ENCODE data around the gene GABRA4.

The GABRA4 gene

GRCh38 chr4:46931981-46932380 lies 61.4 kb downstream of the GABRA4 start:
- DNase-seq (ENCODE audit: low read depth in 2 of 2, low spot score in 1 of 2), result no peak

GRCh38 chr4:46930891-46931290 lies 62.5 kb downstream of the GABRA4 start:
- DNase-seq (ENCODE audit: low read depth in 2 of 2, low spot score in 1 of 2), result no peak

- no peak for DNase-seq (ENCODE audit: low read depth in 2 of 2, low spot score in 1 of 2)
Measured at GRCh38 chr4:46927201-46927600, 66.2 kb downstream of the GABRA4 start.

- no peak for DNase-seq (ENCODE audit: low read depth in 2 of 2, low spot score in 1 of 2)
Measured at GRCh38 chr4:46924789-46925529, 68.4 kb downstream of the GABRA4 start.

- no peak for DNase-seq (ENCODE audit: low read depth in 2 of 2, low spot score in 1 of 2)
Measured at GRCh38 chr4:46922205-46922604, 71.2 kb downstream of the GABRA4 start.

GRCh38 chr4:46909078-46909477 lies 84.3 kb downstream of the GABRA4 start, which contains the start of gene COX7B2:
COX7B2 (minus strand) TSS chr4:46909245; CDS start chr4:46735192, 174,053 bp downstream.
- DNase-seq (ENCODE audit: low read depth in 2 of 2, low spot score in 1 of 2), result no peak

GRCh38 chr4:46908148-46908547 lies 85.2 kb downstream of the GABRA4 start:
- DNase-seq (ENCODE audit: low read depth in 2 of 2, low spot score in 1 of 2), result no peak

GRCh38 chr4:46900082-46900481 lies 93.3 kb downstream of the GABRA4 start:
- DNase-seq (ENCODE audit: low read depth in 2 of 2, low spot score in 1 of 2), result no peak

- no peak for DNase-seq (ENCODE audit: low read depth in 2 of 2, low spot score in 1 of 2)
Measured at GRCh38 chr4:46894826-46895225, 98.6 kb downstream of the GABRA4 start.

- DNase-seq (ENCODE audit: low read depth in 2 of 2, low spot score in 1 of 2), result no peak
Measured at GRCh38 chr4:46890056-46890455, 103.3 kb downstream of the GABRA4 start.

GRCh38 chr4:46889410-46889809 lies 104.0 kb downstream of the GABRA4 start:
- DNase-seq (ENCODE audit: low read depth in 2 of 2, low spot score in 1 of 2), result no peak

GRCh38 chr4:46886711-46887110 lies 106.7 kb downstream of the GABRA4 start:
- no peak for DNase-seq (ENCODE audit: low read depth in 2 of 2, low spot score in 1 of 2)

GRCh38 chr4:46878641-46879040 lies 114.7 kb downstream of the GABRA4 start:
- no peak for DNase-seq (ENCODE audit: low read depth in 2 of 2, low spot score in 1 of 2)

- DNase-seq (ENCODE audit: low read depth in 2 of 2, low spot score in 1 of 2), result no peak
Measured at GRCh38 chr4:46874811-46875210, 118.6 kb downstream of the GABRA4 start.

GRCh38 chr4:46870411-46870810 lies 123.0 kb downstream of the GABRA4 start:
- no peak for DNase-seq (ENCODE audit: low read depth in 2 of 2, low spot score in 1 of 2)
